NK-92 (cell line): ENCODE measurements around the gene TEN1.

Experiments used
- DNase-seq: peaks from one replicate; lab custom pipeline; 2025; ENCODE audit not compliant: unreplicated experiment; lab: John Stamatoyannopoulos, UW

Gene TEN1

GRCh38 chr17:75976175-75976848, 2.7 kb upstream of the TEN1 start:
- DNase-seq: no peak

DNA sequence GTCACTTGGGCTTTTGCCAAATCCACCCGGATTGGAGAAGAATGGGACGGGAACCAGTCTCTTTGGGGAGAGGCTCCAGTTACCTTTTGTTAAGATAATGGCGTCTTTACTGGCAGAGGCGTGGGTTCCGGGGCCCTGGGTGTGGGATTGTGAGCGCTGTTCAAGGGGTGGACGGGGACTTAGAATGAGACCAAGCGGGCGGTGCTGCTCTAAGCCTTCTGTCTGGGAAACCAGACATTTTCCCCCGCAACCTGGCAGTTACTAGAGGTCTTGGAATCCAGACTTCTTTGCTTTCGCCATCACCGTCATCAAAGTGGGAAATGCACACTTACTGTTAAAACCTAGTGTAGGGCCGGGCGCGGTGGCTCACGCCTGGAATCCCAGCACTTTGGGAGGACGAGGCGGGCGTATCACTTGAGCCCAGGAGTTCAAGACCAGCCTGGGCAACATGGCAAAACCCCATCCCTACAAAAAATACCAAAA, 706 bp downstream of the TEN1 start:
- DNase-seq: no peak

GRCh38 chr17:75980188-75981018, 1.4 kb downstream of the TEN1 start:
- DNase-seq: no peak

DNA sequence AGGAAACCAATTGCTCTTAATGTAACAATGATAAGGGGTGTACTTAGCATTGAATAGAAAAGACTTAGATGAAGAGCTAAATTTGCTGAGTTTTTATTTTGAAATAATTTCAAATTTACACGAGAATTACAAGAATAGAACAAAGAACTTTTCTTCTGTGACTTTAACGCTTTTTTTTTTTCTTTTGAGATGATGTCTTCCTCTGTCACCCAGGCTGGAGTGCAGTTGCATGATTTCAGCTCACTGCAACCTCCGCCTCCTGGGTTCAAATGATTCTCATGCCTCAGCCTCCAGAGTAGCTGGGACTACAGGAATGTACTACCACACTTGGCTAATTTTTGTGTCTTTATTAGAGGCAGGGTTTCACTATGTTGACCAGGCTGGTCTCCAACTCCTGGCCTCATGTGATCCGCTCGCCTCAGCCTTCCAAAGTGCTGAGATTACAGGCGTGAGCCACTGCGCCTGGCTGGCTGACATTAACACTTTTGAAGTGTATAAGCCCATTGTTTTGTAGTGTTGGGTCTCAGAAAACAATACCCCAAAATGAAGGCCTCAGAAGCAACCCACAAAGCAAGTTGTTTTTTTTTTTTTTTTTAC, 2.1 kb downstream of the TEN1 start:
- DNase-seq: no peak

DNA sequence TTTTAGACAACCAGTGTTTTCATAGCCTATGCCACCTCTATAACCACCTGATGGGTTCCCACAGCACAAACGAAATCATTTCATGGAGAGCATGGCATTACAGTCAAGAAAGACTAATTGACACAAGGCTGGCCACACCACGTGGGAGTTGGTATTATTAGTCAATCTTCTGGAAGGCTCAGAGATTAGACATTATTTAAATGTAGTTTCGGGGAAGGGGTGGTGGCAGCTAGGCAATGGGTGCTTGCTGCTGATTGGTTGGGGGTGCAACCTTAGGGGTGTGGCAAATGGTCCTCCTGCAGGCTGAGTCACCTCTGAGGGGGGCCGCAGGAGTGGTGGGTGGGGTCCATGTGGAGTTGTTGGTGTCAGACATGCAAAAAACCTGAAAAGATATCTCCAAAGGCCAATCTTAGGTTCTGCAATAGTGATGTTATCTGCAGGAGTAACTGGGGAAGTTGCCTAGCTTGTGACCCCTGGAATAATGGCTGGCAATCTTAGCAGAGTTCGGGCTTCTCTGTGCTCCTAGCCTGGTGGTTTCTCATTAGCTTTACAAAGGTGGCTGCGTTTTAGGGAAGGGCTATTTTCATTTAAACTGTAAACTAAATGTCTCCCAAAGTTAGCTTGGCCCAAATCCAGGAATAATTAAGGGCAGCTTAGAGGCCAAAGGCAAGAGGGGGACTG, 4.6 kb downstream of the TEN1 start:
- no peak for DNase-seq

GRCh38 chr17:75985986-75986385, 6.9 kb downstream of the TEN1 start:
- DNase-seq: no peak

DNA sequence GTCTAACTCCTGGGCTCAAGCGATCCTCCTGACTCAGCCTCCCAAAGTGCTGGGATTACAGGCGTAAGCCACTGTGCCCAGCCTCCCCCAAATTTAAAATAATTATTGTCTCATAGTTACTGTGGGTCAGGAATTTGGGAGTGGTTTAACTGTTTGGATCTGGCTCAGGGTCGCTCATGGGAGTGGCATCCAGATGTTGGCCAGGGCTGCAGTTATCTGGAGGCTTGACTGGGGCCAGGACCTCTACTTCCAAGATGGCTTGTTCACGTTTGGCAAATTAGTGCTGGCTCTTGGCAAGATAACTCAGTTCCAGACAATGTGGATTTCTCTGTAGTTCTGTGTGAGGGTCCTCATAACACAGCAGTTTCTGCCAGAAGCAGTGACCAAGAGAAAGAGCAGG, 8.0 kb downstream of the TEN1 start:
- no peak for DNase-seq

DNA sequence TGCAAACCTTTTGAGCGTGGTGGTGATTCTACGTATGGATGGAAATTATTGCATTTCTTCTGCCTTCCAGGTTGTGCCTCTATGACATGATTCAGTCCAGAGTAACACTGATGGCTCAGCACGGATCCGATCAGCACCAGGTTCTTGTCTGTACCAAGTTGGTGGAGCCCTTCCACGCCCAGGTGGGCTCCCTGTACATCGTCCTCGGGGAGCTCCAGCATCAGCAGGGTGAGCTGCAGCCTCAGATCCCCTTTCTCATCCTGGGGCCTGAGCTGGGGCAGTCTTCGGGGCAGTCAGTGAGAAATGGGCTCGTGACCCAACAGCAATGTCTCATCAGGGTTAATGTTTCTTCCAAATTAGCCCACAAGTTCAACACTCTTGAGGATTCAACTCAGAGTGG, 12.4 kb downstream of the TEN1 start:
- no peak for DNase-seq

- DNase-seq: no peak
Measured at GRCh38 chr17:75994802-75995370, 15.8 kb downstream of the TEN1 start.

DNA sequence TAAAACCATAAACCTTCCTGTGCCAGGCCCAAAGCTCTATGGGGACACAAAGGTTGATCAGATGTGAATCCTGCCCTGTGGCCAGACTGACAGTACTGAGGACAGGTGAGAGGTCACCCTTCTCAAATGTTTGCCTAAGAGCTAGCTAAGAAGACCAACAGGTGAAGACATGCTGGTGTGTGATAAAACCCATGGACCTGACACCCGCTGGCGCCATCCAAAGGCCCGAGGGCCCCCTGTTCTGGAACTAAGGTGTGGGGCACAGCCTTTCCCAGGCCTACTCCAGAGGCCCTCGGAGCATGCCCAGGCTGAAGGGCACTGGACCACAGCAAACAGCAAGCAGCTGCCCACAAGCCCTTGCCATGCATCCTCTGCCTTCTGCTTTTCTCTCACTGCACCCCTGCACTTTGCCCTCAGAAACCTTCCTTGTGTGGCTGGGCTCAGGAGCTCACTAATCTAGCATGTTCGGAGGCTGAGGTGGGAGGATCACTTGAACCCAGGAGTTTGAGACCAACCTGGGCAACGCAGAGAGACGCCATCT, 16.4 kb downstream of the TEN1 start:
- DNase-seq: no peak

GRCh38 chr17:75996665-75997590, 17.9 kb downstream of the TEN1 start:
- no peak for DNase-seq

DNA sequence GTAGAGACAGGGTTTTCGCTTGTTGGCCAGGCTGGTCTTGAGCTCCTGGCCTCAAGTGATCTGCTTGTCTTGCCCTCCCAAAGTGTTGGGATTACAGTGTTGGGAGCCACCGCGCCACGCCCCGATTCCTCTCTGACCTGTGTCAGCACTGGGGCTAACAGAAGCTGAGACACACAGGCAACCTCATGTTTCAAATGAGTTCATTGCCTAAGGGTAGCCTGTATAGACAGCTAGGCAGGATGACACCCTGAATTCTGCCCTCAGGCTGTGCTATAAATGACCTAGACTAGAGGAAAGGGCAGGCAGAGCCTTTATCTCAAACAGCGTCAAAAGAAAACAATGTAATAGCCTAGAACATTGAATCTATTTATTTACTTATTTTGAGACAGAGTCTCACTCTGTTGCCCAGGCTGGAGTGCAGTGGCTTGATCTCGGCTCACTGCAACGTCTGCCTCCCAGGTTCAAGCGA, 19.3 kb downstream of the TEN1 start:
- no peak for DNase-seq

DNA sequence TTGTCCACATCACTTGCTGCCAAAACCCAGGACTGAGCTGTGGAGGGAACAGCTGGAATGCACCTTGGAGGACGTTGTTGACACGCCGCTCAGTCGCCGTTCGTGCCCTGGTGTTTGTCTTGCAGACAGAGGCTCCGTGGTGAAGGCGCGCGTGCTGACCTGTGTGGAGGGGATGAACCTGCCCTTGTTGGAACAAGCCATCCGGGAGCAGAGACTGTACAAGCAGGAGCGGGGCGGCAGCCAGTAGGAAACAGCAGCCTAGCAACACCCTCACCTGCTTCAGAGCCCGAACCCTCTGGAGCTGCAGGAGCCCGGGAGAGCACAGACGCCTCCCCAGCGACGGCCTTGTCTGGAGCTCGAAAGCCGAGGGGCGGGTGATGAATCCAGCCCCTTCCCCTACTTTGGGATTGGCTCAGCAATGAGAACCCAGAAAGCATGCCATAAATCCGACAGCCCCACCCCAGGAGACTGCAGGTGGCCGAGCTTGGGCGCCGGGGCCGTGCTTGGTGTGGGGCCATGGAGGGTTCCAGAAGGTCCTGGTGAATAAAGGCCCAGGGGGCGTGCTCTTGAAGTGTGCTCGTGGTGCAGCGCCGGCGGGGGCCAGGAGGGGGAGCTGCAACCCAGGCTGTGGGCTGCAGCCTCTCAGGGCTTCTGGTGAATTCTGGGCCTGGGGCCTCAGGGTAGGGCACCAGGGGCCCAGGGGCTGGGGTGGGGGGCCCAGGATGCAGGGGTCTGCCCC, 21.1 kb downstream of the TEN1 start:
- no peak for DNase-seq

DNA sequence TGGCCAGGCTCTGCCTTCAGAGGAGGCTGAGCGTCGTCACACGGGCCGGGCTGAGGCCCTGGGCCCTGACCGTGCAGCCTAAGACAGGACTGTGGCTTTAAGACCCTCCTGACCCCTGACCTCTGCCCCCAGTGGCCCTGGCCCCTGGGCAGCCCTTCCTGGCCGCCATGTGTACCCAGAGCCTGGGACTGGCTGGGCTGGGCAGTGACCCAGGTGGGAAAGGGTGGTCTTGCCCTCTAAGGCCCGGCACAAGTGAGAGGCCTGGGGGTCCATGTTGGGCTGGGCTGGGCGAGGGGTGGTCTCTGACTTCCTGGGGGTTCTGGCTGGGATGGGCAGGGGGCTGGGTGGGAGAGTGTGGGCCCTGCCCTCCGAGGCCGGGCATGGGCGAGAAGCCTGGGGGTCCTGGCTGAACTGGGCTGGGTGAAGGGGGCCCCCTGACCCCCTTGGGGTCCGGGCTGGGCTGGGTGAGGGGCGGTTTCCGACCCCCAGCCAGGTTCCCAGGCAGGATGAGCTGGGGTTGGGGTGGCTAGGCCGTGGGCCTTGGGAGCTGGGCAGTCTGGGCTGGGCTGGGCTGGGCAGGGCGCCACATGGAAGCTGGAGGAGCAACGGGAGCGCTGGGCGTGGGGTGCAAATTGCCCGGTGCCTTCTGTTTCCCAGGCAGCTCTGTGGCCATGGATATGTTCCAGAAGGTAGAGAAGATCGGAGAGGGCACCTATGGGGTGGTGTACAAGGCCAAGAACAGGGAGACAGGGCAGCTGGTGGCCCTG, 21.9 kb downstream of the TEN1 start, which contains the start of gene CDK3:
Gene CDK3, plus strand, starts transcription at position 101 of the 767 bp plus-strand sequence. Its CDS starts 571 bp downstream, at position 672.
- no peak for DNase-seq

- no peak for DNase-seq
Measured at GRCh38 chr17:76002100-76002499, 23.1 kb downstream of the TEN1 start.

GRCh38 chr17:76003915-76004314, 24.9 kb downstream of the TEN1 start:
- no peak for DNase-seq

- no peak for DNase-seq
Measured at GRCh38 chr17:76004750-76005262, 25.8 kb downstream of the TEN1 start.
